Anterior cingulate cortex (tissue), 58 donors: ENCODE data around the gene ACOT8.
A peak's percentile ranks its signal among the peaks of the same experiment; 100 is the strongest.
"Not testable (repeated sequence)": the region's sequence is repeated elsewhere in the genome, so short reads cannot be mapped to it uniquely, and the experiment has no call there.

ENCODE experiments used
- DNase-seq, 58 donors: peaks; one replicate each; lab custom pipeline; 2025; lab: John Stamatoyannopoulos, UW

The ACOT8 gene

GRCh38 chr20:45832619-45833018 lies 24.6 kb downstream of the ACOT8 start:
- no peak for DNase-seq

- DNase-seq: not testable (repeated sequence)
Measured at GRCh38 chr20:45829673-45830106, 27.5 kb downstream of the ACOT8 start.

DNA sequence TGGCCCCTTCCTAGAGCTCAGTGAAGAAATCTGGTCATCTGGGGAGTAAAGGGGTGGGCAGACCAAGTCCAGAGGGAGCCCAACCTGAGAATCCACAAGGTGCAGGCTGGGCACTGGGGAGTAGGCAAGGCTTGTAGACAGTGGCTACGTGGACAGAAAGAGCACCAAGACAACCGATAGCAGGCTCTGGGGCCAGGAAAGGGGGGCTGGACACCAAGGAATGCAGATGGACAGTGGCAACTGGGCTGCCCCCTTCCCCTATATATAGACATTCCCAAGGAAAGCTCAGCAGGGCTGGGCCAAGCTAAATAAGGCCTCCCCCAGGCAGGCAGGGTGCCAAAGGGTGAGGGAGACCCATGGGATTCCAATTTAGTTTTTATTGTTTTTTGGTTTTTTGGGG lies 28.6 kb downstream of the ACOT8 start:
- DNase-seq: no peak

DNA sequence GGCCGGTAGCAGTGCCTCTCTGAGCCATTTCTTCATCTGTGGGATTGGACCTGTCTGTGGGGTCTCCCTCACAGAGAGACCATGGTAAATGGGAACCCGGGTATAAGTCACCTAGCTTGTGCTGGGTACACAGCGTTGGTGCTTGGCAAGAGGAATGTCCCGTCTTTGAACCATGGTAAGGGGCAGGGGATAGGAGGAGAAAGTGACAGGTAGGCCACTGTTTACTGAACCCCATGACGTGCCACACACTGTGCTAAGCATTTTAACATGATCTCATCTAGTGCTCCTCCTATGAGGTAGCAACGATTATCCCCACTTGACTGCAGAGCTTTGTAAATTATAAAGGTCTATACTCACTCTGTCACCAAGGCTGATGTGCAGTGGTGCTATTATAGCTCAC lies 29.5 kb downstream of the ACOT8 start:
- no peak for DNase-seq

GRCh38 chr20:45827030-45827652 lies 30.1 kb downstream of the ACOT8 start, which contains the start of gene TNNC2:
Gene TNNC2 (minus strand): TSS chr20:45827312. CDS start chr20:45827248, 64 bp downstream.
- no peak for DNase-seq

- peak in 2 of 58 donors; percentile 9 to 11 for DNase-seq
Measured at GRCh38 chr20:45826381-45827019, 30.7 kb downstream of the ACOT8 start.

- peak in 5 of 58 donors; percentile 12 to 18 (median 14) for DNase-seq
Measured at GRCh38 chr20:45823949-45824835, 33.0 kb downstream of the ACOT8 start.

- DNase-seq: peak in 7 of 58 donors; percentile 12 to 41 (median 22)
Measured at GRCh38 chr20:45822857-45823256, 34.3 kb downstream of the ACOT8 start.

GRCh38 chr20:45821947-45822346 lies 35.2 kb downstream of the ACOT8 start:
- no peak for DNase-seq

GRCh38 chr20:45819466-45819865 lies 37.7 kb downstream of the ACOT8 start:
- no peak for DNase-seq

DNA sequence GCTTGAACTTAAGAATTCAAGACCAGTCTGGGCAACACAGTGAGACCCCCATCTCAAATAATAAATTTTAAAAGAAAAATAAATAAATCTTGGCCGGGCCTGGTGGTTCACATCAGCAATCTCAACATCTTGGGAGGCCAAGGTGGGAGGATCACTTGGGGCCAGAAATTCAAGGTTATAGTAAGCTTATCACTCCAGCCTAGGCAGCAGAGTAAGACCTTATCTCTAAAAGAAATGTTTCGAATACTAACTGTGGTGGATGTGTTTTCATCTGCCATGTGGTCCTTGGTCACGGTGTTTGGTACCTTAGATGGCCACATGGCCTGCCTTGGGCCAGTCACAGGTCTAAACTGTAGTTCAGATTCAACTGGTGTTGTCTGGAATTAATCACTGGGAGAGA lies 39.0 kb downstream of the ACOT8 start:
- DNase-seq: no peak

DNA sequence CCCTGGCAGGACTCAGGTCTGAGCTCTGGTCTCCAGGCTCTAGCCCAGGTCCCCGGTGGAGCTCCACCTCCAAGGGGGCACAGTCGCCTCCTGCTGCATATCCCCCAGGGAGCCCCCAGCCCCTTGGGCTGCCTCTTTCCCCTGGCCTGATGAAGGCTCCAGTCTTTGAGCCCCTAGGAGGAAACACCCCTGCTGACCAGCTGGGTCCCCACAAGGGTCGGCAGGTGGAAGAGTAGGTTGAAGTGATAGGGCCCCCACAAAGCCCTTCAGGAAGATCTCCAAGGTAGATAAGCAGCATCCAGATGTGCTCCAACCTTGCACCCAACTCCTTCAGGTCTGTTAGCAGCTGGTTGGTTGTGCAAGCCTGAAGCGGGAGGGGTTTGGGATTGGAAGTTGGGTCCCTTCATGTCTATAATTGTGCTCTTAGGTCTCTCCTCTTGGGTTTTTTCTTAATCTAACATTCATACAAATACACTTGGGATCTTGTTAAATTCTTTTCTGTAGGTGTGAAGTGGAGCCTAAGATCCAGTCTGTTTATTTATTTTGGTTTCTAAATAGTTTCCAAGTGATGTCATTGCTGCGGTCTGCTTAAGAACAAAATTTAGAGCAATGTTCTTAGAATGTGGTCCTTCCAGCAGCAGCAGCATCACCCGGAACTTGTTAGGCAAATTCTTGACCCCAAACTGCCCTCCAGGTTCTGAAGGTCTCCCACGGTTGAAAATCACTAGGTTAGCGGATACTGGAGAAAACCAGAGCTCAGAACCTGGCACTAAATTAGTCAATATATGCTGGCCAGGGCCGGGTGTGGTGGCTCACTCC lies 39.6 kb downstream of the ACOT8 start:
- DNase-seq: no peak

- DNase-seq: no peak
Measured at GRCh38 chr20:45816951-45817350, 40.2 kb downstream of the ACOT8 start.

GRCh38 chr20:45814314-45814713 lies 42.9 kb downstream of the ACOT8 start:
- DNase-seq: no peak

DNA sequence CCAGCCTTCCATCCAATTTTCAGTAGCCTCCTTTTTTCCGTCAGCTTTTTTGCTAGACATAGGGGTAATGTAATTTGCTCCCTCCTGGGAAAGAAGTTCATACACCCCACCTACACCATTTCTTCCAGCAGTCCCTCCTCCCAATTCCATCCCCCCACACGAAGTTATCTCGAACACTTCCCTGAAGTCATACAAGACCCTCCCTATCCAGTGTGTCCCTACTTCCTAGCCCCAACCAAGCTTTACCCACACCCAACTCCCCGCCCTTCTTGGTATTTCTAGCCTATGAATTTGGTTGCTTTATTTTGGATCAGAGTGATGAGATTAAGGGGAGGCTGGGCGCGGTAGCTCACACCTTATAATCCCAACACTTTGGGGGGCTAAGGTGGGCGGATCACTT lies 43.7 kb downstream of the ACOT8 start:
- DNase-seq: no peak

- no peak for DNase-seq
Measured at GRCh38 chr20:45813006-45813340, 44.2 kb downstream of the ACOT8 start.

DNA sequence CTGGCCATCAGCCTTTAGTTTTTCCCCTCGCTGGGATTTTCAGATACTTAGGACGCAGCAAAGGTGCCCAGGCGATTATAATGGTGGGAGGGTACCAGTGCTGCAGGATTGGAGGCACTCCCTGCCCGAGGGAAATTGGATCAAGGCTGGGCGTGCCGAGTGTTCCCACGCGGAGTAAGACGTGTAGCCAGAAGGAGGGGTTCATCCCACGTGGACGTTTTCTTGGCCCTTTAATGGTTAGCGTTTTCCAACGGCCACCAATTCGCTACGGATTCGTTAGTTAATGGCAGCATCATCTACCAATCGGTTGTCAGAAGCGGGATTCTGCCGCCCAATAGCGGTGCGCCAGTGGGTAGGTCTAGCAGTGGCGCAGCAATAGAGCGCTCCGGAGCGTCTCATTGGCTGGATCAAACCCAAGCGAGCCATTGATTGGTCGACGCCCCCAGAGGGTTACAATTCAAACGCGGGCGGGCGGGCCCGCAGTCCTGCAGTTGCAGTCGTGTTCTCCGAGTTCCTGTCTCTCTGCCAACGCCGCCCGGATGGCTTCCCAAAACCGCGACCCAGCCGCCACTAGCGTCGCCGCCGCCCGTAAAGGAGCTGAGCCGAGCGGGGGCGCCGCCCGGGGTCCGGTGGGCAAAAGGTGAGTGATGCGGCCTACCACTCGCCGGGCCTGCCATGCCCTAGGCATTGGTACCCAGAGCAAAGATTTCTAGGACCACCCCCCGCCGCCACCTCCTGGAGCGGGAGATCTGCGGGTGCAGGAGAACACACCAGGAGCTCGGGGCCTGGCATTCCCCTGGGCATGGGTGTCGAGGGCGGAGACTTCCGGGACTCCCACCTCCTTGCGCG lies 44.8 kb downstream of the ACOT8 start, which contains the start of gene UBE2C:
UBE2C (plus strand) TSS at position 488 of the 849 bp plus-strand sequence; CDS start at position 540, 52 bp downstream.
- DNase-seq: peak; percentile 69 to 99 (median 97)

GRCh38 chr20:45810191-45810970 lies 46.8 kb downstream of the ACOT8 start:
- no peak for DNase-seq

- DNase-seq: no peak
Measured at GRCh38 chr20:45801851-45802250, 55.3 kb downstream of the ACOT8 start.
